Measurements from ENCODE around the gene BYSL.

BYSL gene

GRCh38 chr6:41934278-41935192 lies 13.2 kb downstream of the BYSL start:
- DNase-seq (no peak), ATAC-seq (replicated peaks) (peak; percentile 8 to 11)
- Mint-ChIP-seq H3K27me3 (no peaks in the 10 kb centered on the region), H3K4me3 (peak overlapping the region in 1 of 2 donors; percentile 31), H3K4me1 (peaks cover 52 to 82% of the 10 kb centered on the region in 2 donors), H3K27ac (peak overlapping the region; percentile 66), H3K9me3 (no peaks in the 10 kb centered on the region), H3K36me3 (peaks cover 38 to 56% of the 10 kb centered on the region in 2 donors)

- no peaks in the 10 kb centered on the region for H3K9me3 Mint-ChIP-seq
- H3K4me3 Mint-ChIP-seq = no peak overlapping the region
- no peaks in the 10 kb centered on the region for H3K27me3 Mint-ChIP-seq
- no peak for DNase-seq
- H3K27ac Mint-ChIP-seq = peak overlapping the region; percentile 95
- peaks cover 57 to 89% of the 10 kb centered on the region in 2 donors for H3K4me1 Mint-ChIP-seq
- peaks cover 39 to 62% of the 10 kb centered on the region in 2 donors for H3K36me3 Mint-ChIP-seq
- no peak for ATAC-seq (replicated peaks)
Observed at GRCh38 chr6:41935193-41935574, 13.9 kb downstream of the BYSL start.

- Mint-ChIP-seq H3K36me3 (peaks cover 44 to 67% of the 10 kb centered on the region in 2 donors), H3K4me3 (peak overlapping the region in 1 of 2 donors; percentile 72), H3K27me3 (no peaks in the 10 kb centered on the region), H3K27ac (peak overlapping the region; percentile 95), H3K4me1 (peaks cover 60 to 93% of the 10 kb centered on the region in 2 donors), H3K9me3 (no peaks in the 10 kb centered on the region)
- DNase-seq = no peak
- ATAC-seq (replicated peaks) = peak; percentile 11 to 20
Observed at GRCh38 chr6:41935685-41936072, 14.4 kb downstream of the BYSL start.

- Mint-ChIP-seq H3K4me1 (peaks cover 60 to 88% of the 10 kb centered on the region in 2 donors), H3K27ac (peak overlapping the region; percentile 95), H3K4me3 (peak overlapping the region; percentile 72 to 81), H3K9me3 (no peaks in the 10 kb centered on the region), H3K27me3 (no peaks in the 10 kb centered on the region), H3K36me3 (peaks cover 42 to 65% of the 10 kb centered on the region in 2 donors)
- DNase-seq (peak; percentile 69), ATAC-seq (replicated peaks) (peak; percentile 83 to 84)
Observed at GRCh38 chr6:41936073-41936837, 15.0 kb downstream of the BYSL start.

GRCh38 chr6:41937472-41937860 lies 16.2 kb downstream of the BYSL start:
- DNase-seq = no peak
- no peak for ATAC-seq (replicated peaks)
- Mint-ChIP-seq H3K4me3 (peak overlapping the region in 1 of 2 donors; percentile 47), H3K9me3 (no peaks in the 10 kb centered on the region), H3K27me3 (no peaks in the 10 kb centered on the region), H3K4me1 (peaks cover 55 to 78% of the 10 kb centered on the region in 2 donors), H3K27ac (peak overlapping the region; percentile 53), H3K36me3 (peaks cover 34 to 54% of the 10 kb centered on the region in 2 donors)

- no peaks in the 10 kb centered on the region for H3K27me3 Mint-ChIP-seq
- no peaks in the 10 kb centered on the region for H3K9me3 Mint-ChIP-seq
- H3K36me3 Mint-ChIP-seq = peaks cover 32 to 48% of the 10 kb centered on the region in 2 donors
- no peak for ATAC-seq (replicated peaks)
- peak overlapping the region in 1 of 2 donors; percentile 19 for H3K4me3 Mint-ChIP-seq
- DNase-seq = no peak
- H3K27ac Mint-ChIP-seq = peak overlapping the region; percentile 47
- peaks cover 54 to 75% of the 10 kb centered on the region in 2 donors for H3K4me1 Mint-ChIP-seq
Observed at GRCh38 chr6:41937861-41938574, 16.7 kb downstream of the BYSL start.

- Mint-ChIP-seq H3K36me3 (peaks cover 31 to 46% of the 10 kb centered on the region in 2 donors), H3K4me1 (peaks cover 52 to 69% of the 10 kb centered on the region in 2 donors), H3K27me3 (no peaks in the 10 kb centered on the region), H3K27ac (peak overlapping the region; percentile 90), H3K4me3 (peak overlapping the region; percentile 94 to 98), H3K9me3 (no peaks in the 10 kb centered on the region)
- ATAC-seq (replicated peaks) (no peak), DNase-seq (no peak)
Observed at GRCh38 chr6:41938590-41939175, 17.4 kb downstream of the BYSL start.

GRCh38 chr6:41939176-41939847 lies 18.0 kb downstream of the BYSL start:
- Mint-ChIP-seq H3K36me3 (peaks cover 29 to 44% of the 10 kb centered on the region in 2 donors), H3K4me3 (peak overlapping the region; percentile 94 to 98), H3K4me1 (peaks cover 51 to 63% of the 10 kb centered on the region in 2 donors)

GRCh38 chr6:41939848-41940758 lies 18.8 kb downstream of the BYSL start:
- Mint-ChIP-seq H3K36me3 (peaks cover 25 to 37% of the 10 kb centered on the region in 2 donors), H3K27ac (peak overlapping the region; percentile 90), H3K27me3 (no peaks in the 10 kb centered on the region), H3K4me3 (peak overlapping the region; percentile 94 to 98), H3K4me1 (peaks cover 43 to 57% of the 10 kb centered on the region in 2 donors), H3K9me3 (no peaks in the 10 kb centered on the region)
- ATAC-seq (replicated peaks) (no peak), DNase-seq (no peak)

More at GRCh38 chr6:41939176-41939847, 18.0 kb downstream of the BYSL start:
- H3K9me3 Mint-ChIP-seq = no peaks in the 10 kb centered on the region
- DNase-seq (no peak), ATAC-seq (replicated peaks) (no peak)
- peak overlapping the region; percentile 90 for H3K27ac Mint-ChIP-seq
- H3K27me3 Mint-ChIP-seq = no peaks in the 10 kb centered on the region

GRCh38 chr6:41940759-41941279 lies 19.5 kb downstream of the BYSL start:
- H3K27ac Mint-ChIP-seq = peak overlapping the region; percentile 90
- no peaks in the 10 kb centered on the region for H3K27me3 Mint-ChIP-seq
- peaks cover 25 to 36% of the 10 kb centered on the region in 2 donors for H3K36me3 Mint-ChIP-seq
- DNase-seq (no peak), ATAC-seq (replicated peaks) (peak; percentile 1 to 13)
- H3K4me1 Mint-ChIP-seq = peaks cover 40 to 57% of the 10 kb centered on the region in 2 donors
- no peaks in the 10 kb centered on the region for H3K9me3 Mint-ChIP-seq
- H3K4me3 Mint-ChIP-seq = peak overlapping the region; percentile 94 to 98

GRCh38 chr6:41941280-41942066 lies 20.2 kb downstream of the BYSL start, which contains the start of gene CCND3:
Gene CCND3, minus strand, starts transcription at chr6:41941808. Its CDS starts 159 bp downstream, at chr6:41941649.
- H3K9me3 Mint-ChIP-seq = no peaks in the 10 kb centered on the region
- ATAC-seq (replicated peaks) (peak; percentile 92 to 94), DNase-seq (peak; percentile 83)
- no peaks in the 10 kb centered on the region for H3K27me3 Mint-ChIP-seq
- H3K4me1 Mint-ChIP-seq = peaks cover 33 to 53% of the 10 kb centered on the region in 2 donors
- H3K36me3 Mint-ChIP-seq = peaks cover 24 to 30% of the 10 kb centered on the region in 2 donors
- H3K27ac Mint-ChIP-seq = peak within 1 kb of the TSS; percentile 90
- peak within 1 kb of the TSS; percentile 94 to 98 for H3K4me3 Mint-ChIP-seq

Measured in stimulated activated naive B cell treated with anti-CD40 and anti-IgM and Interleukin-4, amounts not matched to agents 10 μg/mL and 1 μg/mL and 100 μg/mL, for 72 hours (primary cell).